GM12873 (cell line): ENCODE data around the gene CALN1.

Source experiments
- TF ChIP-seq, protein P1 (sequence below): IDR thresholded peaks from 2 replicates; pipeline ENCODE4 v1.5.1; 2012; ENCODE audit warnings: low read depth, mild to moderate bottlenecking, moderate library complexity, low read length, control low read depth; ENCODE audit not compliant: insufficient read depth; ENCODE audit errors: missing control alignments

CALN1 gene

GRCh38 chr7:71731740-71732139 lies 680.4 kb downstream of the CALN1 start:
- TF ChIP-seq, protein P1, sequence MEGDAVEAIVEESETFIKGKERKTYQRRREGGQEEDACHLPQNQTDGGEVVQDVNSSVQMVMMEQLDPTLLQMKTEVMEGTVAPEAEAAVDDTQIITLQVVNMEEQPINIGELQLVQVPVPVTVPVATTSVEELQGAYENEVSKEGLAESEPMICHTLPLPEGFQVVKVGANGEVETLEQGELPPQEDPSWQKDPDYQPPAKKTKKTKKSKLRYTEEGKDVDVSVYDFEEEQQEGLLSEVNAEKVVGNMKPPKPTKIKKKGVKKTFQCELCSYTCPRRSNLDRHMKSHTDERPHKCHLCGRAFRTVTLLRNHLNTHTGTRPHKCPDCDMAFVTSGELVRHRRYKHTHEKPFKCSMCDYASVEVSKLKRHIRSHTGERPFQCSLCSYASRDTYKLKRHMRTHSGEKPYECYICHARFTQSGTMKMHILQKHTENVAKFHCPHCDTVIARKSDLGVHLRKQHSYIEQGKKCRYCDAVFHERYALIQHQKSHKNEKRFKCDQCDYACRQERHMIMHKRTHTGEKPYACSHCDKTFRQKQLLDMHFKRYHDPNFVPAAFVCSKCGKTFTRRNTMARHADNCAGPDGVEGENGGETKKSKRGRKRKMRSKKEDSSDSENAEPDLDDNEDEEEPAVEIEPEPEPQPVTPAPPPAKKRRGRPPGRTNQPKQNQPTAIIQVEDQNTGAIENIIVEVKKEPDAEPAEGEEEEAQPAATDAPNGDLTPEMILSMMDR = no peak
